ENCODE measurements around the gene FAM169A. TPM values are rescaled to one million over a fixed set of nuclear protein-coding genes. Genes with fewer than 3 reads are reported as not detected.

The FAM169A gene
- total and polyA plus RNA-seq, 7 donors = 0.95 to 3.3 (median 1.8) TPM

GRCh38 chr5:74853256-74853655, 12.9 kb downstream of the FAM169A start:
- intact Hi-C loops (cut with DNase I) = no loop called here
- DNase-seq = no peak
- H3K4me3 ChIP-seq = no peak overlapping the region
- H3K27ac ChIP-seq = no peak overlapping the region
- H3K36me3 ChIP-seq = no peaks in the 10 kb centered on the region
- no peaks in the 10 kb centered on the region for H3K27me3 ChIP-seq
- H3K4me1 ChIP-seq = no peaks in the 10 kb centered on the region
- WGBS, 2 donors = 95% methylated on average over 2 of the region's 2 CpGs
- H3K9me3 ChIP-seq = no peaks in the 10 kb centered on the region
- TF ChIP-seq CTCF (IDR thresholded peaks at IDR 0.05) (no peak), EP300 (IDR thresholded peaks at IDR 0.05) (no peak), POLR2A (IDR thresholded peaks at IDR 0.05) (no peak), POLR2AphosphoS5 (IDR thresholded peaks at IDR 0.05) (no peak)

DNA sequence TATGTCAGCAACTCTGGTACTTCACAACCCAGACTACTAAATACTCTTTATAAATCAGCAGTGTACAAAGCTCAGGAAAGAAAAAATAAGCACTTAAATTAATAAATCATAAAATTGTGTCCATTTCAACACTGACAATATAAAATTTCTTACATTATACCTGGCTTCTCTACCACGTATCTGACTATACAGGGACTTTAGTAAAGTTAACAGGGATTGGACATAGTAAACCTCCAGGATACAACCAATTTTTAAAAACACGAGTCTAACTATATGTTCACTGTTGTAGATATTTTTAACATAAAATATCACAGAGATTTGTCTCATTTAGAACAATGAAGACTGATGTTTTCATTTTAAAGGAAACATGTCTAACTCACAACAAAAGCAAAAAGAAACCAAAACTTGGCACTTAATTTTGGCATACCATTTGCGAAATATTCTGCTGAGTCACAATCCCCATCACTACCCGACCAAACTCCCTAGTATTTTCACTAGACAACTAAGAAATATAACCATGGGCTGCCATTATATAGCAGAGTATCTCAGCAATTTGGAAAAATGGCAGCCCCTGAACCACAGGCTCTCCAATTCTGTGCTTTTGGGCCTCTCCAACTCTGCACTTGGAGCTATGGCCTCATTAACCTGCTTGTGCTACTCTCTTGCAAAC, 14.4 kb downstream of the FAM169A start:
- H3K36me3 ChIP-seq = no peaks in the 10 kb centered on the region
- intact Hi-C loops (cut with DNase I) = no loop called here
- no peak for DNase-seq
- H3K9me3 ChIP-seq = no peaks in the 10 kb centered on the region
- WGBS, 2 donors = 57 to 72% methylated on average over 4 of the region's 4 CpGs
- no peaks in the 10 kb centered on the region for H3K27me3 ChIP-seq
- H3K27ac ChIP-seq = no peak overlapping the region
- no peak overlapping the region for H3K4me3 ChIP-seq
- H3K4me1 ChIP-seq = no peaks in the 10 kb centered on the region
- no peak for TF ChIP-seq CTCF (IDR thresholded peaks at IDR 0.05)
- no peak for TF ChIP-seq POLR2A (IDR thresholded peaks at IDR 0.05)
- no peak for TF ChIP-seq EP300 (IDR thresholded peaks at IDR 0.05)
- TF ChIP-seq POLR2AphosphoS5 (IDR thresholded peaks at IDR 0.05) = no peak

- intact Hi-C loops (cut with DNase I) = no loop called here
- Histone ChIP-seq H3K27me3 (no peaks in the 10 kb centered on the region), H3K36me3 (no peaks in the 10 kb centered on the region), H3K4me1 (no peaks in the 10 kb centered on the region), H3K27ac (no peak overlapping the region), H3K9me3 (no peaks in the 10 kb centered on the region), H3K4me3 (no peak overlapping the region)
- no peak for TF ChIP-seq EP300 (IDR thresholded peaks at IDR 0.05)
- TF ChIP-seq POLR2AphosphoS5 (IDR thresholded peaks at IDR 0.05) = no peak
- no peak for TF ChIP-seq POLR2A (IDR thresholded peaks at IDR 0.05)
- 74 to 86% methylated on average over 4 of the region's 4 CpGs for WGBS, 2 donors
- no peak for DNase-seq
Measured at GRCh38 chr5:74850789-74851425, 15.3 kb downstream of the FAM169A start.

- no peak overlapping the region for H3K27ac ChIP-seq
- TF ChIP-seq POLR2A (IDR thresholded peaks at IDR 0.05) (no peak), POLR2AphosphoS5 (IDR thresholded peaks at IDR 0.05) (no peak), CTCF (IDR thresholded peaks at IDR 0.05) (no peak), EP300 (IDR thresholded peaks at IDR 0.05) (no peak)
- no peak overlapping the region for H3K4me3 ChIP-seq
- DNase-seq = no peak
- WGBS, 2 donors = 94% methylated on average over 8 of the region's 8 CpGs
- no peaks in the 10 kb centered on the region for H3K9me3 ChIP-seq
- no peaks in the 10 kb centered on the region for H3K36me3 ChIP-seq
- no peaks in the 10 kb centered on the region for H3K27me3 ChIP-seq
- intact Hi-C loops (cut with DNase I) = no loop called here
- H3K4me1 ChIP-seq = no peaks in the 10 kb centered on the region
Measured at GRCh38 chr5:74850030-74850429, 16.2 kb downstream of the FAM169A start.

GRCh38 chr5:74848553-74849025, 17.6 kb downstream of the FAM169A start:
- Histone ChIP-seq H3K27ac (no peak overlapping the region), H3K27me3 (no peaks in the 10 kb centered on the region), H3K9me3 (no peaks in the 10 kb centered on the region), H3K4me1 (no peaks in the 10 kb centered on the region), H3K4me3 (no peak overlapping the region), H3K36me3 (no peaks in the 10 kb centered on the region)
- WGBS, 2 donors = 90 to 92% methylated on average over 3 of the region's 3 CpGs
- TF ChIP-seq POLR2AphosphoS5 (IDR thresholded peaks at IDR 0.05) (no peak), EP300 (IDR thresholded peaks at IDR 0.05) (no peak), POLR2A (IDR thresholded peaks at IDR 0.05) (no peak), CTCF (IDR thresholded peaks at IDR 0.05) (no peak)
- intact Hi-C loops (cut with DNase I) = no loop called here
- DNase-seq = no peak
